GM18498 (cell line): ENCODE data around the gene GLI3.

Source experiments
- ATAC-seq: cut with Tn5 transposase; IDR thresholded peaks from one replicate; pipeline ENCODE4 v1.9.1; 2021; ENCODE audit warnings: mild to moderate bottlenecking, moderate library complexity; ENCODE audit not compliant: unreplicated experiment

GLI3 gene

GRCh38 chr7:42145539-42145938, 91.5 kb downstream of the GLI3 start:
- ATAC-seq, result no peak

GRCh38 chr7:42144604-42145003, 92.4 kb downstream of the GLI3 start:
- ATAC-seq, result no peak

GRCh38 chr7:42143711-42144600, 93.1 kb downstream of the GLI3 start:
- no peak for ATAC-seq

GRCh38 chr7:42142089-42142488, 94.9 kb downstream of the GLI3 start:
- no peak for ATAC-seq

GRCh38 chr7:42139751-42140150, 97.3 kb downstream of the GLI3 start:
- ATAC-seq, result no peak

- ATAC-seq, result no peak
Measured at GRCh38 chr7:42138691-42139090, 98.3 kb downstream of the GLI3 start.

GRCh38 chr7:42137941-42138340, 99.1 kb downstream of the GLI3 start:
- ATAC-seq, result no peak

GRCh38 chr7:42137431-42137830, 99.6 kb downstream of the GLI3 start:
- no peak for ATAC-seq

- ATAC-seq, result no peak
Measured at GRCh38 chr7:42135728-42136127, 101.3 kb downstream of the GLI3 start.

- ATAC-seq, result no peak
Measured at GRCh38 chr7:42134276-42134876, 102.6 kb downstream of the GLI3 start.

- ATAC-seq, result no peak
Measured at GRCh38 chr7:42133321-42133720, 103.7 kb downstream of the GLI3 start.

- ATAC-seq, result no peak
Measured at GRCh38 chr7:42128703-42129102, 108.3 kb downstream of the GLI3 start.

- no peak for ATAC-seq
Measured at GRCh38 chr7:42127232-42127622, 109.8 kb downstream of the GLI3 start.

GRCh38 chr7:42126475-42127231, 110.4 kb downstream of the GLI3 start:
- ATAC-seq, result no peak

GRCh38 chr7:42125321-42125720, 111.7 kb downstream of the GLI3 start:
- ATAC-seq, result no peak

- ATAC-seq, result no peak
Measured at GRCh38 chr7:42123716-42124115, 113.3 kb downstream of the GLI3 start.

GRCh38 chr7:42120191-42120590, 116.8 kb downstream of the GLI3 start:
- ATAC-seq, result no peak

- ATAC-seq, result no peak
Measured at GRCh38 chr7:42117201-42117600, 119.8 kb downstream of the GLI3 start.

- no peak for ATAC-seq
Measured at GRCh38 chr7:42115795-42116194, 121.2 kb downstream of the GLI3 start.

- ATAC-seq, result no peak
Measured at GRCh38 chr7:42110333-42110732, 126.7 kb downstream of the GLI3 start.

- ATAC-seq, result no peak
Measured at GRCh38 chr7:42108803-42109528, 128.0 kb downstream of the GLI3 start.
